Measurements from ENCODE around the gene C1QTNF3.

The C1QTNF3 gene

DNA sequence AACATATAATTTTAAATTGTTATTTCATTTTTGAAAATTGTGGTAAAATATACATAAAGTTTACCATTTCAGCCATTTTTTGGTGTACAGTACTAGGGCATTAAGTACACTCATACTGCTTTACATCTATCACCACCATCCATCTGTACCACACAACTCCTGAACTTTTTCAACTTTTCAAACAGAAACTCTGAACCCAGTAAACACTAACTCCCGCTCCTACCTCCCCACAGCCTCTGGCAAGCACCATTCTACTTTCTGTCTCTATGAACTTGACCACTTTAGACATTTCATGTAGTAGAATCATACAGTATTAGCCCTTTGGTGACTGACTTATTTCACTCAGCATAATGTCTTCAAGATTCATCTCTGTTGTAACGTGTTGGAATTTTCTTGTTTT is 50.1 kb downstream of the C1QTNF3 start:
- no peak for DNase-seq

DNA sequence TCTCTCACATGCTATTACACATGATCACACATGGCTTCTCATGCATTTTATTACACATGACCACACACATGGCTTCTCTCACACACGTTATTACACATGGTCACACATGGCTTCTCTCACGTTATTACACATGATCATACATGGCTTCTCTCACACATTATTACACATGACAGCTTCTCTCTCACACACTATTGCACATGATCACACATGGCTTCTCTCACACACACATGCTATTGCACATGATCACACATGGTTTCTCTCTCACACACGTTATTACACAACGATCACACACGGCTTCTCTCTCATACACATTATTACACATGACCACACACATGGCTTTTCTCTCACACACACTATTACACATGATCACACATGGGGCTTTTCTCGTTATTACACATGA is 57.6 kb downstream of the C1QTNF3 start:
- no peak for DNase-seq

DNA sequence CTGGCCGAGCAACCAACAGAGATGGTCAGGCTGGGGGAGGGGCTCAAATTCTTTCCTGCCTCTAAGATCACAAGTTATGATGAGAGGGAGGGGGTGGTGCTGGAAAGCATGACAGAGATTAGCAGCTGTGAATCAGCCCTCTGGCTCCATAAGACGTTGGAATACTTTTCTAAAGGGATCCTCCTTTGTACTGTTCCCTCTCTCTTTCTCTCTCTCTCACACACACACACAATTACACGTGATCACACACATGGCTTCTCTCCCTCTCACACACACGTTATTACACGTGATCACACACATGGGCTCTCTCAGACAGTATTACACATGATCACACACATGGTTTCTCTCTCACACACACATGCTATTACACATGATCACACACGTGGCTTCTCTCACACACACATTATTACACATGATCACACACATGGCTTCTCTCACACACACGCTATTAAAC is 58.3 kb downstream of the C1QTNF3 start, which contains the start of gene SLC45A2:
Gene SLC45A2, minus strand, starts transcription at position 23 of the 454 bp plus-strand sequence. CDS start 110 bp downstream, outside the sequence.
- no peak for DNase-seq

DNA sequence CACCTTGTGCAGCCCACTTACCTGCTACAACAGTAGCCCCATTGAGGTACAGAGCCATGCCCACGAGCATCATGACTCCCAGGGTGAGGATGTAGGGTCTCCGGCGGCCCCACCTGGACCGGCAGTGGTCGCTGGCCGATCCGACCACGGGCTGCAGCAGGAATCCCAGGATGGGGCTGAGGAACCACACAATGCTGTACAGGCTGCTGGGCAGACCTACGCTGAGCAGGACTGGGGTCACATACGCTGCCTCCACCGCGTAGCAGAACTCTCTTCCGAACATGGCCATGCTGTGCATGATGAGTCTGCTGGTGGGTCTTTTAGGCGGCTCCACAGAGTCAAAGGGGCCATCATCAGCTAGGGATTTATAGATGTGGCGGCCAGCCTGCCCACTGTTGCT is 58.8 kb downstream of the C1QTNF3 start:
- DNase-seq: no peak

DNA sequence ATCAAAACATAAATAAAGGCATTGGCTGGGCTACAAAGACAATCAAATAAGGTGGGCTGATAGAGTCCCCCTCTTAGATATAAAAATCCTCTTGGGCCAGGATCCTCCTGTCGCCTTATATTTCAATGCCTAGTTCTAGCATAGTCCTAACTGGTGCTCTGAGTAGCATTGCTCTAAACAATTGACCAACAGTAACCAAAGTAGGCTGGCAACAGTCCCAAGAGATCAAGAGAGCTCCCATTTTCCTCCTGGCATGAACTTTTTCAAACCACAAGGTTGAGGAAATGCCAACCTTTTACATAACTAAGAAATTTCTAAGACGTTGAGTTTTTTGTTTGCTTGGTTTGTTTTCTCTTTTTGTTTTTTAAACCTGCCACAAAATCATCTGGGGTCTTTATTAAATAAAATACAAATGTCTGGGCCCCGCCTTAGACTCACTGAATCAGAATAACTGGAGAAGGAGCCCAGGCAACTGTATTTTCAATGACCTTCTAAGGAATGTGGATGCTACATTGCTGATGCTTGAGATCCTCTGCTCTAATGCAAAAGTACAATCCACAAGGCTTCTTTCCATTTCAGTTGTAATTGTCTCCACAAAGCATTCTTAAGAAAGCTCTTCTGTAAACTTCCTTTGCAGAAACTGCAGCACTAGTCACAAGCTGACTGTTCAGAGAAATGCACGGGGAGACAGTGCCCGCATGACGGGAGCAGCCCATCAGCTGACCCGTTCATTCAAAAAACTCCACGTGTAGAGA is 61.4 kb downstream of the C1QTNF3 start:
- no peak for DNase-seq

DNA sequence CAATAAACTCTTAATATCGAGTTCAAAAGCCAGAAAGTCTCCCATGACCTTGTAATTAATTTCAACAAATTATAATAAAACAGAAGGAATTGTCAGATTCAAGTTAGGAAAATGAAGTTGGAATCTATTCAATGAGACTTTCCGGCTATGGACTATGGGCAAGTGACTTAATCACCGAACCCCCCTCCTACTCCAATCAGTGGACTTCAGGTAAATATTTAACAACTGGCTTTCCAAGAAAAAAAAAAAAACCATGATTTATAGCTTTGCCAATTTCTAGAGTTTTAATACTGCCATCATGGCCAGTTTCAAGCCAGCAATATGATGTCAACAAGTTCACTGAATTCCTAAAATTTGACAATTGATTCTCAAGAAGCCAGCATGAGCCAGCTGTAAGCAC is 63.0 kb downstream of the C1QTNF3 start:
- no peak for DNase-seq

DNA sequence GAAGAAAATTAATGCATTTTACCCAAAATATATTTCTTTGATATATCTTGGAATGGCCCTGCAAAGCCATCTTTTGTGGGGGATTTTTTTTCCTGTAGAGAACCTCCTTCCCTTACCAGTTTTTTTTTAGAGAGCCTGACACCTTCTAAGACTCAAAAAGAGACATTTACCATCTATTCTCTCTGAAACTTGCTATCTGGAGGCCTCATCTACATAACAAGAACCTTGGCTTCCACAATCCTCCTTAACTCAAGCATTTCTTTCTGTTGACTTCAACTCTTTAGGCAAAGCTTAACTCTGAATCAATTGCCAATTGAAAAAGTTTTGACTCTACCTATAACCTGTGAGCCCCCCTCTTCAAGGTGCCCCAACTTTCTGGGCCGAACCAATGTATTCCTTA is 64.7 kb downstream of the C1QTNF3 start:
- no peak for DNase-seq

DNA sequence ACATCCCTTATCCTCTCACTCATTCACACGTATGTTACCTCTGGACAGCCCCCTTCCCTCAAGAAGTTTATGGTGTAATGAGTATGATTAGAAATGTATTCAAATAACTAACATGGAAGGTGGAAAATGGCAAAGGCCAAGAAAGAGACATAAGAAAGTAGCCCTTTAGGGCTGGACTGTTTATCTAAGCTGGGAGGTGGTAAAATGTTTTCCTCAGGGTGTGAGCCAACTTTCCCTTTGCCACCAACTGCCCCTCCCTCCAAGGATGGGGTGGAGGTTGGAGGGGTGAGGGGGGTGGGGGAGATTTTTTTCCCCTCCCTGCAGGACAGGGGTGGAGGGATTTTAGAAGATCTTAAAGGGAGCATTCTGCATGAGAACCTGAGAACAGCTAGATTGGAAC is 66.7 kb downstream of the C1QTNF3 start:
- DNase-seq: no peak

DNA sequence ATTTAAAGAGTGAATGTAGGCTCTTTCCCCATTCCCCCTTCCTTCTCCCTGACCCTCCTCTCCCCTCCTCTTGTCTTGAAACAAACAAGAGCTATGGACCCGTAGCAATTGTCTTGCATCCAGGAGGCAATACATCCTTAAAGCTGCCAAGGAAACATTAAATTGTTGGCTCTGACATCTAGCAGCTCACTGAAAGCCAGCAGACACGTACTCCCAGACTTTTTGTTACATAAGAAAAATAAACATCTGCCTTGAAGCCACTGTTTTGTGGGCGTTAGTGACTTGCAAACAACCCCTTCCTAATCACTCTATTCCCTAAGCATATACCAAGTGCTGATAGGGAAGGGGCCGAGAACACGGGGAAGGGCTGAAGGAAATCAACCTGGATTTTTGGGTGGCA is 67.2 kb downstream of the C1QTNF3 start:
- no peak for DNase-seq

DNA sequence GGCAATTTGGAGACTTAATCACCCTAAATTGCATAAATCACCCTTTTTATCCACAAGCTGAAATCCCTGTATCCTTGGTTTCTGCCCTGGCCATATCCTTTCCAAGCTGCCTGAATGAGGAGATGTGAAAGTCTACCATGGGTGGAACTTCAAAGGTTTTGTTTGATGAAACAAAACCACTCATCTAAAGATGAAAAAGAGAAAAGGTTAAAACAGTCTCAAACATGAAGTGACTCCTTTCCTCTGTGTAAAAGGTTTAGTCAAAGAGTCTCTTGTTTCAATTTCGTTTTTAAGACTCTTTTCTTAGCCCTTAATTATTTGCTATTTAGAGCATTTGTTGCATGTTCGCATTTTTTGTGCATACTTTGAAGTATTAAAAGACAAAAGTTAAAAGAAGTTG is 69.7 kb downstream of the C1QTNF3 start:
- DNase-seq: no peak

DNA sequence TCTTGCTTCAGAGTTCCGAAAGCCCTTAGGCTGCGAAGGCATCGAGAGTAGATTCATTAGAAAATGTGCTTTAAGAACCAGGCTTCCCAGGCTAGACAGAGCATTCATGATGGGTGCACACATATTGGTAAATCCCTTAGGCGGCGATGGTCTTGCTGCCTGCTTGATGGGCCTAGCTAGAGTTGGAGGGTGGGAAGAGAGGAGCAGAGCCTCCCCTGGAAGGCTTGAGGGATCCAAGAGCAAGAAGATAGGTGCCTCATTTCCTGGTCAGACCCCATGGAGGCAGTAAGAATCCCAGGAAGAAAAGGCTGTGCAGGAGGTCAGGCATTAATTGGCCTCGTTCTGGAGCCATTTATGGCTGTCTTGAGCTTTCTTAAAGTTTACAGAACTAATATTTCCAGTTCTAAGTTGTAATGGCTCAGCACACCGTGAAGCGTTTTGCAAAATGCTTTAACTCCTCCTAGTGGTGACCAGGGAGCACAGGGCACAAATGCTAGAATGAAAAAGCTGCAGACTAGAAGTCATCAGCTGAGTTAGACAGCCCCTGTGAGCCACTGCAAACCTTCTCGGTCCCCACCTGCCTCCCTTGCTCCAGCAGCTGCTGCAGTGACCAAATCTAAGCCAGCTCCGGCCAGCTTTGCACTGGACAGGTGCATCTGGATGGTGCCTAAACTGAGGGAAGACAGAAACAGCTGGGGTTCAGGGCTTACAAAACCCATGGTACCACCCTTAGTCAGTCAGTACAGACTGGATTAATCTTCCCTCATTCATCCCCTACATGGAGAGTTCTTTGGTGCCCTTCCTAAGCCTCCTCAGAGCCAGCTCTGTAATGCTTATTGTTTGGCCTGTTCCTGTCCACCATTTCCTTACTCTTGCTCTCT is 73.2 kb downstream of the C1QTNF3 start:
- DNase-seq: no peak

DNA sequence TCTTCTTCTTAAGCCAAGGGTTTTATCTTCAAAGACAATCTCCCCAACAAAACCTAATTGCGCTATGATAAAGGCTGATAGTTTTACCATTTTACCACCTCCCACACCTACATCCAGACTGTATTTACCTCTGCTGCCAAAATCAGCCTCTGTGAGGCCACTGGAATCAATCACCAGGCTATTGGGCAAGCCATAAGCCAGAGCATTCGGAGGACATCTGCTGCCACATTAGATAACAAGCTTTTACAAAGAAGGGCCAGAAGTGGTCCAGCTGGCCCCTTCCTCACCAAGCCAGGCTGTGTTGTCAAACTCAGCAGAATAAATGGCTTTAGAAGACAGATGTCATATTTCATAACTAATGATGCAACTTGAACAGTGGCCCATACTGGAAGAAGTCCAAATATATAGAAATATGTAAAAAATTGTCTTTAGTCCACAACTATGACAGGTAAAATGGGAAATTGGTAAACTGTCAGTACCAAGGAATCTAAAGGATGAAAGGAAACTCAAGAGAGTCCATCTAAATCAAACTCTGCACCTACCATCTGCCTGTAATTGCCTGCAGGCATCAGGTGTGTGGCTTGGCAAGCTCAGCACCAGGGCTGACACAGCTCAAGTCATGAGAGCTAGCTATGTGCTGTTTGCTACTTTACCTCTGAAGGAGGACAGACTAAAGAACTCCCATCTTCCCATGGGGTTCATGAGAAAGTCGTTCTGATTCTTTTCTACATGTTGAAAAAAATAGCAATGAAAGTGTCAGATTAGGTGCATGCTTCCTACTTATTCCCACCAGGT is 74.6 kb downstream of the C1QTNF3 start:
- DNase-seq: no peak

Data from activated CD8-positive, alpha-beta memory T cell treated with anti-CD3 and anti-CD28 coated beads for 24 hours (primary cell).